Panc1 (cell line): Measurements from ENCODE around the gene HCRTR1.

ENCODE experiments used
- POLR2AphosphoS5 ChIP-seq: IDR thresholded peaks from 2 replicates; pipeline ENCODE4 v1.6.1; 2012; ENCODE audit warnings: mild to moderate bottlenecking, low read depth, low read length, moderate library complexity
- TF ChIP-seq, protein P1 (sequence below): fragments of 450-650 bp; IDR thresholded peaks from 2 replicates; pipeline ENCODE4 v1.5.1; 2017; ENCODE audit warnings: mild to moderate bottlenecking
- TF ChIP-seq, protein P2 (sequence below), 2 experiments: IDR thresholded peaks; 2 replicates each; pipeline ENCODE4 v1.6.1; 2011 to 2012; ENCODE audit warnings: low read depth in 2 of 2, control low read depth in 1 of 2, low read length in 1 of 2, mild to moderate bottlenecking in 1 of 2, moderate library complexity in 1 of 2; ENCODE audit not compliant: insufficient read depth in 1 of 2

DNA sequence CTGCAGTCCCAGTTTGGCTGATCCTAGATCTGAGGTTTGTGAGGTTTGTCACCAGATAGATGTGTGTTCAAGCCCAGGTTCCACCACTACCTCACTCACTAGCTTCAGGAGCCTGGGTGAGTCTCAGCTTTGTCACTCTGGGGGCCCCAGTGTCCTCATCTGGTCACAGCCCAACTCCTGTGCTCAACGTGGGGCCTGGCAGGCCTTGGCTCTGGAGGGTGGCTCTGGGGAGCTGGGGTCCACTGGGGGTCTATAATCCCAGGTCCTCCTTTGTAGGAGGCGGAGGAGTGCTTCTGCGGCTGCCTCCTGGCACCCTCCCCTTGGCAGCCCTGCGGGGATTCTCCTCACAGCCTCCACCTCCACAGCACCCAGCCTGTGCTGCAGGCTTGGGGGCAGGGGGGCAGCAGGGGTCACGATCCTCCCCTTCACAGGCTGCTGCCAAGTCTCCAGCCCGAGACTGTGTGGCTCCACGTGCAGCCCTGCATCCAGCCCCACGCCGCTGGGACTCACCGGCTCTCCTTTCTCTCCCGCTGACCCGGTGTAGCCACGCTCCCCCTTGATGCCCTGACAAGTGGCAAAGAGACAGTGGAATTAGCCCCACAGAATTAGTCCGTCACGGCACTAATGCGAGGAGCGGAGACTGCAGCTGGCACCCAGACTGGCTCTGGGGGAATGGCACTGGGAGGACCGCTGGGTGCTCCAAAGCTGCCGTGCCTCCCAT, 49.7 kb downstream of the HCRTR1 start:
- TF ChIP-seq, protein P1, sequence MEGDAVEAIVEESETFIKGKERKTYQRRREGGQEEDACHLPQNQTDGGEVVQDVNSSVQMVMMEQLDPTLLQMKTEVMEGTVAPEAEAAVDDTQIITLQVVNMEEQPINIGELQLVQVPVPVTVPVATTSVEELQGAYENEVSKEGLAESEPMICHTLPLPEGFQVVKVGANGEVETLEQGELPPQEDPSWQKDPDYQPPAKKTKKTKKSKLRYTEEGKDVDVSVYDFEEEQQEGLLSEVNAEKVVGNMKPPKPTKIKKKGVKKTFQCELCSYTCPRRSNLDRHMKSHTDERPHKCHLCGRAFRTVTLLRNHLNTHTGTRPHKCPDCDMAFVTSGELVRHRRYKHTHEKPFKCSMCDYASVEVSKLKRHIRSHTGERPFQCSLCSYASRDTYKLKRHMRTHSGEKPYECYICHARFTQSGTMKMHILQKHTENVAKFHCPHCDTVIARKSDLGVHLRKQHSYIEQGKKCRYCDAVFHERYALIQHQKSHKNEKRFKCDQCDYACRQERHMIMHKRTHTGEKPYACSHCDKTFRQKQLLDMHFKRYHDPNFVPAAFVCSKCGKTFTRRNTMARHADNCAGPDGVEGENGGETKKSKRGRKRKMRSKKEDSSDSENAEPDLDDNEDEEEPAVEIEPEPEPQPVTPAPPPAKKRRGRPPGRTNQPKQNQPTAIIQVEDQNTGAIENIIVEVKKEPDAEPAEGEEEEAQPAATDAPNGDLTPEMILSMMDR, result no peak
- TF ChIP-seq, protein P2, sequence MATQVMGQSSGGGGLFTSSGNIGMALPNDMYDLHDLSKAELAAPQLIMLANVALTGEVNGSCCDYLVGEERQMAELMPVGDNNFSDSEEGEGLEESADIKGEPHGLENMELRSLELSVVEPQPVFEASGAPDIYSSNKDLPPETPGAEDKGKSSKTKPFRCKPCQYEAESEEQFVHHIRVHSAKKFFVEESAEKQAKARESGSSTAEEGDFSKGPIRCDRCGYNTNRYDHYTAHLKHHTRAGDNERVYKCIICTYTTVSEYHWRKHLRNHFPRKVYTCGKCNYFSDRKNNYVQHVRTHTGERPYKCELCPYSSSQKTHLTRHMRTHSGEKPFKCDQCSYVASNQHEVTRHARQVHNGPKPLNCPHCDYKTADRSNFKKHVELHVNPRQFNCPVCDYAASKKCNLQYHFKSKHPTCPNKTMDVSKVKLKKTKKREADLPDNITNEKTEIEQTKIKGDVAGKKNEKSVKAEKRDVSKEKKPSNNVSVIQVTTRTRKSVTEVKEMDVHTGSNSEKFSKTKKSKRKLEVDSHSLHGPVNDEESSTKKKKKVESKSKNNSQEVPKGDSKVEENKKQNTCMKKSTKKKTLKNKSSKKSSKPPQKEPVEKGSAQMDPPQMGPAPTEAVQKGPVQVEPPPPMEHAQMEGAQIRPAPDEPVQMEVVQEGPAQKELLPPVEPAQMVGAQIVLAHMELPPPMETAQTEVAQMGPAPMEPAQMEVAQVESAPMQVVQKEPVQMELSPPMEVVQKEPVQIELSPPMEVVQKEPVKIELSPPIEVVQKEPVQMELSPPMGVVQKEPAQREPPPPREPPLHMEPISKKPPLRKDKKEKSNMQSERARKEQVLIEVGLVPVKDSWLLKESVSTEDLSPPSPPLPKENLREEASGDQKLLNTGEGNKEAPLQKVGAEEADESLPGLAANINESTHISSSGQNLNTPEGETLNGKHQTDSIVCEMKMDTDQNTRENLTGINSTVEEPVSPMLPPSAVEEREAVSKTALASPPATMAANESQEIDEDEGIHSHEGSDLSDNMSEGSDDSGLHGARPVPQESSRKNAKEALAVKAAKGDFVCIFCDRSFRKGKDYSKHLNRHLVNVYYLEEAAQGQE (IDR thresholded peaks at IDR 0.05; ENCODE audit: insufficient read depth in 1 of 2, low read depth in 2 of 2, low read length in 1 of 2), result no peak
- TF ChIP-seq POLR2AphosphoS5, result no peak
